Measurements from ENCODE around the gene ZXDC.

DNA sequence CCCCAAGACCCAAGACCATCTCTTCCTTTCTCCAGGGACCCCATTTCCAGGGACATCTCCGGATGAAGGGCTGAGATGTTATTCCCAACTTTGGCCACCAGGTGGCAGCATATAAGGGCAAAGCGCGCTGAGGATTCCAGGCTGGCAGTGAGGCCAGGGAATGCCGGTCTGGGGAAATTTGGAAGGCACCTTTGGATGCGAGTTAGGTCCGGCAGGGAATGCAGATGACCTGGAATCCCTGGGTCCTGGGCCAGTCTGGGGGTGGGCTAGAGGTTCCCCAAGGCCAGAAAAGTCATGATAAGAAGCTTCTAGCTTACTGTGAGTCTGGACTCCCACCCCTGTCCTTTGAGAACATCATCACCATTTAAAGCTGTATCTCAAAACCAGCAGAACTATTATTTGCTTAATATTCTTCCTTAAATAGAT, 46.7 kb upstream of the ZXDC start:
- TF ChIP-seq, protein P1, sequence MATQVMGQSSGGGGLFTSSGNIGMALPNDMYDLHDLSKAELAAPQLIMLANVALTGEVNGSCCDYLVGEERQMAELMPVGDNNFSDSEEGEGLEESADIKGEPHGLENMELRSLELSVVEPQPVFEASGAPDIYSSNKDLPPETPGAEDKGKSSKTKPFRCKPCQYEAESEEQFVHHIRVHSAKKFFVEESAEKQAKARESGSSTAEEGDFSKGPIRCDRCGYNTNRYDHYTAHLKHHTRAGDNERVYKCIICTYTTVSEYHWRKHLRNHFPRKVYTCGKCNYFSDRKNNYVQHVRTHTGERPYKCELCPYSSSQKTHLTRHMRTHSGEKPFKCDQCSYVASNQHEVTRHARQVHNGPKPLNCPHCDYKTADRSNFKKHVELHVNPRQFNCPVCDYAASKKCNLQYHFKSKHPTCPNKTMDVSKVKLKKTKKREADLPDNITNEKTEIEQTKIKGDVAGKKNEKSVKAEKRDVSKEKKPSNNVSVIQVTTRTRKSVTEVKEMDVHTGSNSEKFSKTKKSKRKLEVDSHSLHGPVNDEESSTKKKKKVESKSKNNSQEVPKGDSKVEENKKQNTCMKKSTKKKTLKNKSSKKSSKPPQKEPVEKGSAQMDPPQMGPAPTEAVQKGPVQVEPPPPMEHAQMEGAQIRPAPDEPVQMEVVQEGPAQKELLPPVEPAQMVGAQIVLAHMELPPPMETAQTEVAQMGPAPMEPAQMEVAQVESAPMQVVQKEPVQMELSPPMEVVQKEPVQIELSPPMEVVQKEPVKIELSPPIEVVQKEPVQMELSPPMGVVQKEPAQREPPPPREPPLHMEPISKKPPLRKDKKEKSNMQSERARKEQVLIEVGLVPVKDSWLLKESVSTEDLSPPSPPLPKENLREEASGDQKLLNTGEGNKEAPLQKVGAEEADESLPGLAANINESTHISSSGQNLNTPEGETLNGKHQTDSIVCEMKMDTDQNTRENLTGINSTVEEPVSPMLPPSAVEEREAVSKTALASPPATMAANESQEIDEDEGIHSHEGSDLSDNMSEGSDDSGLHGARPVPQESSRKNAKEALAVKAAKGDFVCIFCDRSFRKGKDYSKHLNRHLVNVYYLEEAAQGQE (IDR thresholded peaks at IDR 0.05; ENCODE audit: insufficient replicate concordance, low read depth): no peak
- no peak for TF ChIP-seq POLR2AphosphoS5 (IDR thresholded peaks at IDR 0.05; ENCODE audit: low read depth)
- TF ChIP-seq, protein P2, sequence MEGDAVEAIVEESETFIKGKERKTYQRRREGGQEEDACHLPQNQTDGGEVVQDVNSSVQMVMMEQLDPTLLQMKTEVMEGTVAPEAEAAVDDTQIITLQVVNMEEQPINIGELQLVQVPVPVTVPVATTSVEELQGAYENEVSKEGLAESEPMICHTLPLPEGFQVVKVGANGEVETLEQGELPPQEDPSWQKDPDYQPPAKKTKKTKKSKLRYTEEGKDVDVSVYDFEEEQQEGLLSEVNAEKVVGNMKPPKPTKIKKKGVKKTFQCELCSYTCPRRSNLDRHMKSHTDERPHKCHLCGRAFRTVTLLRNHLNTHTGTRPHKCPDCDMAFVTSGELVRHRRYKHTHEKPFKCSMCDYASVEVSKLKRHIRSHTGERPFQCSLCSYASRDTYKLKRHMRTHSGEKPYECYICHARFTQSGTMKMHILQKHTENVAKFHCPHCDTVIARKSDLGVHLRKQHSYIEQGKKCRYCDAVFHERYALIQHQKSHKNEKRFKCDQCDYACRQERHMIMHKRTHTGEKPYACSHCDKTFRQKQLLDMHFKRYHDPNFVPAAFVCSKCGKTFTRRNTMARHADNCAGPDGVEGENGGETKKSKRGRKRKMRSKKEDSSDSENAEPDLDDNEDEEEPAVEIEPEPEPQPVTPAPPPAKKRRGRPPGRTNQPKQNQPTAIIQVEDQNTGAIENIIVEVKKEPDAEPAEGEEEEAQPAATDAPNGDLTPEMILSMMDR (IDR thresholded peaks at IDR 0.05; ENCODE audit: insufficient read depth, low read length): peak; percentile 73
- TF ChIP-seq GABPA (IDR thresholded peaks at IDR 0.05; ENCODE audit: low read depth): no peak
